SU-DHL-6 (cell line): Measurements from ENCODE around the gene CIAO3.

Experiments
- H2AFZ ChIP-seq: fragments of 200-600 bp; sonication (generic); 2 replicates; pipeline ENCODE4 v1.6.1; 2014; ENCODE audit warnings: low read depth, mild to moderate bottlenecking, moderate library complexity, mixed read lengths, antibody characterized with exemption, low read length; ENCODE audit not compliant: severe bottlenecking
- H3F3A ChIP-seq: fragments of 200-600 bp; shearing (Covaris generic); 2 replicates; pipeline ENCODE4 v1.6.0; 2016; ENCODE audit warnings: antibody characterized with exemption, mild to moderate bottlenecking; ENCODE audit not compliant: insufficient read depth
- H3K27ac ChIP-seq: fragments of 200-600 bp; sonication (generic); 2 replicates; pipeline ENCODE4 v1.5.1; 2016; ENCODE audit warnings: low read depth, mild to moderate bottlenecking, low read length, moderate library complexity, mixed read lengths
- H3K27me3 ChIP-seq: fragments of 200-600 bp; sonication (generic), shearing (Covaris generic); 2 replicates; pipeline ENCODE4 v1.6.0; 2014; ENCODE audit warnings: mild to moderate bottlenecking, low read length
- H3K36me3 ChIP-seq: fragments of 200-600 bp; sonication (generic); 2 replicates; pipeline ENCODE4 v1.6.1; 2014; ENCODE audit warnings: mild to moderate bottlenecking, low read length, mixed read lengths
- H3K4me2 ChIP-seq: fragments of 300-600, 200-600 bp; shearing (Covaris generic), sonication (generic); 2 replicates; pipeline ENCODE4 v1.6.0; 2014; ENCODE audit warnings: low read length, low read depth, mild to moderate bottlenecking; ENCODE audit not compliant: poor library complexity, severe bottlenecking
- H3K4me3 ChIP-seq: fragments of 200-600 bp; sonication (generic); 2 replicates; pipeline ENCODE4 v1.5.1; 2014; ENCODE audit warnings: antibody characterized with exemption, low read length, mild to moderate bottlenecking, mixed read lengths; ENCODE audit not compliant: insufficient read depth, poor library complexity, severe bottlenecking
- H3K79me2 ChIP-seq: fragments of 200-600 bp; sonication (generic); 2 replicates; pipeline ENCODE4 v1.6.1; 2014; ENCODE audit warnings: mild to moderate bottlenecking, low read length, moderate library complexity; ENCODE audit not compliant: insufficient read depth
- H3K9ac ChIP-seq: fragments of 200-600 bp; sonication (generic); 2 replicates; pipeline ENCODE4 v1.7.0; 2014; ENCODE audit warnings: mild to moderate bottlenecking, low read length
- H3K9me2 ChIP-seq: fragments of 200-600 bp; sonication (generic); replicated peaks from 2 replicates; pipeline ENCODE4 v1.6.1; 2014; ENCODE audit warnings: low read length; ENCODE audit not compliant: insufficient read depth
- H3K9me3 ChIP-seq: fragments of 200-600 bp; sonication (generic); 2 replicates; pipeline ENCODE4 v1.6.1; 2014; ENCODE audit warnings: low read length, mixed read lengths; ENCODE audit not compliant: insufficient read depth
- H4K20me1 ChIP-seq: fragments of 200-600 bp; sonication (generic); 2 replicates; pipeline ENCODE4 v1.6.1; 2014; ENCODE audit warnings: low read depth, mild to moderate bottlenecking, antibody characterized with exemption, low read length, moderate library complexity, mixed read lengths
- EZH2phosphoT487 ChIP-seq: fragments of 200-600 bp; sonication (generic), shearing (Covaris generic); conservative IDR thresholded peaks from 2 replicates; pipeline ENCODE4 v1.6.1; 2018; ENCODE audit warnings: mild to moderate bottlenecking, antibody characterized with exemption, low read length, moderate library complexity, mixed read lengths
- TF ChIP-seq, protein P1 (sequence below): fragments of 200-600 bp; sonication (generic); IDR thresholded peaks from one replicate; pipeline ENCODE4 v1.5.1; 2017; ENCODE audit warnings: antibody characterized with exemption, mild to moderate bottlenecking, low read length, moderate library complexity; ENCODE audit not compliant: insufficient read depth, poor library complexity, severe bottlenecking

The CIAO3 gene

DNA sequence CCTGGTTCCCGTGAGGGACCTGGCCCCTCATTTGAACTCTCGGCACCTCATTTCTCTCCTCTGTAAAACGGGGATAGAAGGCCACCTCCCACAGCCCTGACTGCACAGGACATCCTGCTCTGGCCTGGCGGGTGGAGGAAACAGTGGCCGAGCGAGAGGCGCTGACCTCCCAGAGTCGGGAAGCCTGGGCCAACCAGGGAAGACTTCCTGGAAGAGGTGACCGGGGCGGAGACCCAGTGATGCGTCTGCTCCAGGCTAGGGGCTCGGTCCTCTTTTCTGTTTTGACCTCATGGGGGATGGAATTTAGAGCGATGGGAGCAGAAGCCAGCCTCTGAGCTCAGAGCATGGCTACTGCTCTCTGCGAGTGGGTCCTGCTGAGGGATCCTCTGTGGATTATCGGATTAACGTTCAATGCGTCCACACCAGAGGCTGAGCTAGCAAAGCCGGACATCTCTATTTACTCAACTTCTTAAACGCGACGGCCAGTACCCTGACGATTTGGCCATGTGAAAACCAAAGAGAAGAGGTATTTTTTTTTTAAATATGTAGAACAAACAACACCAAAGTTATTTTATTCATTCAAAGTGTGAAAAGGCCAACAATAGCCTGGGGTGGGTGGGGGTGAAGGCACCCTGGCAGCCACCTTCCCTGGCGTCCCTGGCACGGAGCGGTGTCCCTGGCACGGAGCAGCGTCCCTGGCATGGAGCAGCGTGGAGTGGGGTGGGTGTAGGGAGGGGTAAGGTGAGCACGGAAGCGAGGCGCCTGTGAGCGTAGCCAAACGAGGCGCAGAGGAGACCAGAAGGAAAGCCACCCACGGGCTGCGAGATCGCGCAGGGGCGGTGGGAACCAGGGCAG, 10.6 kb upstream of the CIAO3 start:
- Histone ChIP-seq H3K4me3 (no peak overlapping the region), H3K79me2 (no peaks in the 10 kb centered on the region), H3K9ac (no peak overlapping the region), H4K20me1 (no peaks in the 10 kb centered on the region), H3K4me2 (no peak overlapping the region), H3K27me3 (no peaks in the 10 kb centered on the region), H3K9me2 (no peaks in the 10 kb centered on the region), H3K27ac (no peak overlapping the region), H3K36me3 (no peaks in the 10 kb centered on the region), H3K9me3 (no peaks in the 10 kb centered on the region), H2AFZ (no peak overlapping the region), H3F3A (no peaks in the 10 kb centered on the region)
- TF ChIP-seq, protein P1, sequence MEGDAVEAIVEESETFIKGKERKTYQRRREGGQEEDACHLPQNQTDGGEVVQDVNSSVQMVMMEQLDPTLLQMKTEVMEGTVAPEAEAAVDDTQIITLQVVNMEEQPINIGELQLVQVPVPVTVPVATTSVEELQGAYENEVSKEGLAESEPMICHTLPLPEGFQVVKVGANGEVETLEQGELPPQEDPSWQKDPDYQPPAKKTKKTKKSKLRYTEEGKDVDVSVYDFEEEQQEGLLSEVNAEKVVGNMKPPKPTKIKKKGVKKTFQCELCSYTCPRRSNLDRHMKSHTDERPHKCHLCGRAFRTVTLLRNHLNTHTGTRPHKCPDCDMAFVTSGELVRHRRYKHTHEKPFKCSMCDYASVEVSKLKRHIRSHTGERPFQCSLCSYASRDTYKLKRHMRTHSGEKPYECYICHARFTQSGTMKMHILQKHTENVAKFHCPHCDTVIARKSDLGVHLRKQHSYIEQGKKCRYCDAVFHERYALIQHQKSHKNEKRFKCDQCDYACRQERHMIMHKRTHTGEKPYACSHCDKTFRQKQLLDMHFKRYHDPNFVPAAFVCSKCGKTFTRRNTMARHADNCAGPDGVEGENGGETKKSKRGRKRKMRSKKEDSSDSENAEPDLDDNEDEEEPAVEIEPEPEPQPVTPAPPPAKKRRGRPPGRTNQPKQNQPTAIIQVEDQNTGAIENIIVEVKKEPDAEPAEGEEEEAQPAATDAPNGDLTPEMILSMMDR: no peak
- TF ChIP-seq EZH2phosphoT487: no peak

DNA sequence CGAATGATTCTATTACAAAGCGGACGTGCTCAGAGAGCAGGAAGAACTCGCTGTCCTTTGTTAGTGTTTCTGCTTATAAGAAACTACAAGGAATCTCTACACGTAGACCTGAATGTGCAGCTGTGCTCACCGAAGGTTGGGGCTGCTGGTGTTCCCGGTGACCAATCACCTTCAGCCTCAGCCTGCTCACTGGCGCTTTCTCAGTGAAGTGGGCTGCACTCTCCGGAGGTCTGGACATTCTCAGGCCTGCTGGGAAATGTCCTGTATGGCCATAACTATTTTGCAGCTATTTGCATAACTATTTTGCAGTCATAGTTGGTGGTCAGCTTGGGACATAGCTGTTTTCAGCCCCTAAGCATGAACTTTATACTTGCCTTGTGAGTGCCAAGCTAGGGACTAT, 9.7 kb upstream of the CIAO3 start:
- Histone ChIP-seq H3K27ac (no peak overlapping the region), H3K4me2 (no peak overlapping the region), H3K9me2 (no peaks in the 10 kb centered on the region), H3K27me3 (no peaks in the 10 kb centered on the region), H3K36me3 (no peaks in the 10 kb centered on the region), H3K79me2 (no peaks in the 10 kb centered on the region), H4K20me1 (no peaks in the 10 kb centered on the region), H2AFZ (no peak overlapping the region), H3K9ac (no peak overlapping the region), H3F3A (no peaks in the 10 kb centered on the region), H3K9me3 (no peaks in the 10 kb centered on the region), H3K4me3 (no peak overlapping the region)
- TF ChIP-seq, protein P1: no peak
- no peak for TF ChIP-seq EZH2phosphoT487

DNA sequence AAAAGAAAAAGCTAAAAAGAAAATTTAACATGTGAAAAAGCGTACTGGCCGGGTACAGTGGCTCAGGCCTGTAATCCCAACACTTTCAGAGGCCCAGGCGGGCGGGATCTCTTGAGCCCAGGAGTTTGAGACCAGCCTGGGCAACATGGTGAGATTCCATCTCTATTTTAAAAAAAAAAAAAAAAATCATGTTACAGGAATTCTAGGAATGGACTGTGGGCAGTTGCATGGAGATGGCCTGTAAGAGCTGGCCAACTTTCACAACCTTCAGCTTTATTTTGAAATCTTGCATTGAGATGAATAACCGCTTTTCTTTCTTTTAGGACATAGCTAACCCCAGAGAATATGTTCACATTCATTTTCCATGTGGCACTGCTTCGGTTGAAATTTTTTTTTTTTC, 8.2 kb upstream of the CIAO3 start:
- Histone ChIP-seq H2AFZ (no peak overlapping the region), H3K36me3 (no peaks in the 10 kb centered on the region), H3F3A (no peaks in the 10 kb centered on the region), H3K9ac (no peak overlapping the region), H3K4me2 (no peak overlapping the region), H3K27ac (no peak overlapping the region), H3K4me3 (no peak overlapping the region), H3K79me2 (no peaks in the 10 kb centered on the region), H3K9me3 (no peaks in the 10 kb centered on the region), H3K9me2 (no peaks in the 10 kb centered on the region), H4K20me1 (no peaks in the 10 kb centered on the region), H3K27me3 (no peaks in the 10 kb centered on the region)
- TF ChIP-seq EZH2phosphoT487: no peak
- TF ChIP-seq, protein P1: no peak
